ENCODE measurements around the gene HINT2.

HINT2 gene

GRCh38 chr9:35844628-35845270 lies 29.9 kb upstream of the HINT2 start:
- DNase-seq (ENCODE audit: low spot score): no peak
- H3K9me3 ChIP-seq (ENCODE audit: severe bottlenecking): no peaks in the 10 kb centered on the region
- H3K27me3 ChIP-seq (ENCODE audit: insufficient read depth, poor library complexity, severe bottlenecking): no peaks in the 10 kb centered on the region
- ATAC-seq (ENCODE audit: low read depth): peak; percentile 51
- H3K36me3 ChIP-seq (ENCODE audit: low read depth): no peaks in the 10 kb centered on the region
- H3K27ac ChIP-seq (ENCODE audit: poor library complexity, severe bottlenecking): peak overlapping the region; percentile 31
- H3K4me1 ChIP-seq (ENCODE audit: insufficient read depth, poor library complexity, severe bottlenecking): peaks cover 8% of the 10 kb centered on the region
- H3K4me3 ChIP-seq (ENCODE audit: severe bottlenecking): no peak overlapping the region
- TF ChIP-seq CTCF (IDR thresholded peaks at IDR 0.05; ENCODE audit: poor library complexity, severe bottlenecking): no peak

GRCh38 chr9:35842795-35843194 lies 28.0 kb upstream of the HINT2 start:
- no peak overlapping the region for H3K4me3 ChIP-seq (ENCODE audit: severe bottlenecking)
- DNase-seq (ENCODE audit: low spot score): no peak
- no peaks in the 10 kb centered on the region for H3K36me3 ChIP-seq (ENCODE audit: low read depth)
- no peak for ATAC-seq (ENCODE audit: low read depth)
- TF ChIP-seq CTCF (IDR thresholded peaks at IDR 0.05; ENCODE audit: poor library complexity, severe bottlenecking): no peak
- no peak overlapping the region for H3K27ac ChIP-seq (ENCODE audit: poor library complexity, severe bottlenecking)
- H3K27me3 ChIP-seq (ENCODE audit: insufficient read depth, poor library complexity, severe bottlenecking): no peaks in the 10 kb centered on the region
- peaks cover 8% of the 10 kb centered on the region for H3K4me1 ChIP-seq (ENCODE audit: insufficient read depth, poor library complexity, severe bottlenecking)
- H3K9me3 ChIP-seq (ENCODE audit: severe bottlenecking): no peaks in the 10 kb centered on the region

- ATAC-seq (ENCODE audit: low read depth): no peak
- no peak overlapping the region for H3K27ac ChIP-seq (ENCODE audit: poor library complexity, severe bottlenecking)
Measured at GRCh38 chr9:35842020-35842745, 27.3 kb upstream of the HINT2 start.

GRCh38 chr9:35841645-35841900 lies 26.7 kb upstream of the HINT2 start:
- no peak for ATAC-seq (ENCODE audit: low read depth)
- Histone ChIP-seq H3K27me3 (ENCODE audit: insufficient read depth, poor library complexity, severe bottlenecking) (no peaks in the 10 kb centered on the region), H3K4me3 (ENCODE audit: severe bottlenecking) (no peak overlapping the region), H3K27ac (ENCODE audit: poor library complexity, severe bottlenecking) (no peak overlapping the region), H3K9me3 (ENCODE audit: severe bottlenecking) (no peaks in the 10 kb centered on the region), H3K4me1 (ENCODE audit: insufficient read depth, poor library complexity, severe bottlenecking) (peaks cover 8% of the 10 kb centered on the region), H3K36me3 (ENCODE audit: low read depth) (no peaks in the 10 kb centered on the region)
- no peak for DNase-seq (ENCODE audit: low spot score)
- no peak for TF ChIP-seq CTCF (IDR thresholded peaks at IDR 0.05; ENCODE audit: poor library complexity, severe bottlenecking)

More at GRCh38 chr9:35842020-35842745, 27.3 kb upstream of the HINT2 start:
- Histone ChIP-seq H3K4me1 (ENCODE audit: insufficient read depth, poor library complexity, severe bottlenecking) (peaks cover 8% of the 10 kb centered on the region), H3K9me3 (ENCODE audit: severe bottlenecking) (no peaks in the 10 kb centered on the region), H3K36me3 (ENCODE audit: low read depth) (no peaks in the 10 kb centered on the region), H3K27me3 (ENCODE audit: insufficient read depth, poor library complexity, severe bottlenecking) (no peaks in the 10 kb centered on the region), H3K4me3 (ENCODE audit: severe bottlenecking) (no peak overlapping the region)
- no peak for TF ChIP-seq CTCF (IDR thresholded peaks at IDR 0.05; ENCODE audit: poor library complexity, severe bottlenecking)
- no peak for DNase-seq (ENCODE audit: low spot score)

Data from RWPE2 (cell line).